Neutrophil (primary cell): ENCODE results near the gene TNS4.

Experiments used
- H3K27ac ChIP-seq: fragments of 200-600 bp; sonication (generic); 2 replicates; pipeline ENCODE4 v1.5.1; 2016; ENCODE audit warnings: mild to moderate bottlenecking, moderate library complexity
- H3K27me3 ChIP-seq: fragments of 200-600 bp; sonication (generic); 2 replicates; pipeline ENCODE4 v1.6.0; 2016; ENCODE audit warnings: mild to moderate bottlenecking
- H3K36me3 ChIP-seq: fragments of 200-600 bp; sonication (generic); 2 replicates; pipeline ENCODE4 v1.5.1; 2017
- H3K4me1 ChIP-seq, 2 experiments: fragments of 200-600 bp in 1 of 2; sonication (generic) in 1 of 2; 1 replicate in 1 of 2; 2 replicates in 1 of 2; pipeline versions ENCODE4 v1.5.1 to v1.6.1; 2013 to 2016; ENCODE audit warnings: low read depth in 1 of 2, low read length in 1 of 2, mild to moderate bottlenecking in 1 of 2, moderate library complexity in 1 of 2; ENCODE audit not compliant: control insufficient read depth in 1 of 2, insufficient read depth in 1 of 2
- H3K4me3 ChIP-seq, 2 experiments: fragments of 200-600 bp in 1 of 2; sonication (generic) in 1 of 2; 1 replicate in 1 of 2; 2 replicates in 1 of 2; pipeline ENCODE4 v1.5.1; 2013 to 2016; ENCODE audit warnings: low read depth in 1 of 2, low read length in 1 of 2, mild to moderate bottlenecking in 1 of 2, moderate library complexity in 1 of 2
- H3K9me3 ChIP-seq: fragments of 200-600 bp; sonication (generic); 2 replicates; pipeline ENCODE4 v1.5.1; 2016
- CTCF ChIP-seq: fragments of 200-600 bp; sonication (generic); IDR thresholded peaks from 2 replicates; pipeline ENCODE4 v1.5.1; 2016; ENCODE audit warnings: antibody characterized with exemption

TNS4 gene

DNA sequence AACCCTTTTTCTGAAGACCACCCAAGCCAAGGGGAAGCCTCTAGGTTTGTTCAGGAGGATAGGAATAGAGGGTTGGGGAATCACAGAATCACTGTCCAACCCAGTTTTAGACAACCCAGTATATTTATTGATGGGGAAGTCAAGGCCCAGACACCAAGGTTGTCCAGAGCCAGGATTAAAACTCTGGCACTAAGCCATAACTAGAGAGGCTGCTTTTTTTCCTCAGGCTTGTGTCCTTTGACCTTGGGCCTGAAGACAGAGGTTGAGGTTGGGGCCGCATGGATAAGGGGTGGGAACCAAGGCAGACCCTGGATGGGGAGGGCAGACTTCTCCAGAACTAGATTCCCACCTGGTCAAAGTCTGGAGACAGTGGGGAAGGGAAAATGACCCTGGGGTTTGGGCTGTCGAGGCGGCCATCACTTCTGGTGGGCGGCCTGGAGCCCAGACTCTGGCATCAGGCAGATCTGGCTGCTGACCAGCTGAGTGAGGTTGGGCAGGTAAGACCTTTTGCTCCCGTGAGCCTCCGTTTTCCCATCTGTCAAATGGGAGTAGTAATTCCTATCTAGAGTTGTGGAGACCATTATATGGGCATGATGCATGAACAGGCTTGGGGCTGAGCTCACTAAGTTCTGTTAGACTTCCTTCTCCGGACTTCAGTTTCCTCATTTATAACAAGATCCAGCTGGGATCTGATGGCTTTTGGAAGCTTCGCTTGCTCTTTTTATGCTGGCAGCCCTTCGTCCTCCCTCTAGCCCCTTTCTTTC is 40.3 kb downstream of the TNS4 start:
- H3K36me3 ChIP-seq = no peaks in the 10 kb centered on the region
- no peak overlapping the region for H3K27ac ChIP-seq
- H3K4me1 ChIP-seq = no peaks in the 10 kb centered on the region
- no peaks in the 10 kb centered on the region for H3K9me3 ChIP-seq
- H3K27me3 ChIP-seq = peaks cover 27% of the 10 kb centered on the region
- no peak for TF ChIP-seq CTCF
- no peak overlapping the region for H3K4me3 ChIP-seq

GRCh38 chr17:40460604-40460967 is 40.8 kb downstream of the TNS4 start:
- no peaks in the 10 kb centered on the region for H3K36me3 ChIP-seq
- H3K4me1 ChIP-seq = no peaks in the 10 kb centered on the region
- TF ChIP-seq CTCF = no peak
- H3K27ac ChIP-seq = no peak overlapping the region
- peaks cover 24% of the 10 kb centered on the region for H3K27me3 ChIP-seq
- H3K4me3 ChIP-seq = no peak overlapping the region
- no peaks in the 10 kb centered on the region for H3K9me3 ChIP-seq

GRCh38 chr17:40459636-40460603 is 41.5 kb downstream of the TNS4 start:
- H3K4me1 ChIP-seq = no peaks in the 10 kb centered on the region
- H3K27ac ChIP-seq = no peak overlapping the region
- no peaks in the 10 kb centered on the region for H3K36me3 ChIP-seq

GRCh38 chr17:40458851-40459482 is 42.5 kb downstream of the TNS4 start:
- Histone ChIP-seq H3K27me3 (peaks cover 29% of the 10 kb centered on the region), H3K4me3 (no peak overlapping the region), H3K36me3 (no peaks in the 10 kb centered on the region), H3K4me1 (no peaks in the 10 kb centered on the region), H3K9me3 (no peaks in the 10 kb centered on the region), H3K27ac (no peak overlapping the region)
- no peak for TF ChIP-seq CTCF

More at GRCh38 chr17:40459636-40460603, 41.5 kb downstream of the TNS4 start:
- Histone ChIP-seq H3K4me3 (no peak overlapping the region), H3K9me3 (no peaks in the 10 kb centered on the region), H3K27me3 (peaks cover 26% of the 10 kb centered on the region)
- no peak for TF ChIP-seq CTCF

GRCh38 chr17:40457964-40458791 is 43.2 kb downstream of the TNS4 start:
- Histone ChIP-seq H3K4me3 (no peak overlapping the region), H3K9me3 (no peaks in the 10 kb centered on the region), H3K27me3 (peaks cover 34% of the 10 kb centered on the region), H3K4me1 (no peaks in the 10 kb centered on the region), H3K36me3 (no peaks in the 10 kb centered on the region), H3K27ac (no peak overlapping the region)
- no peak for TF ChIP-seq CTCF
